SU-DHL-6 (cell line): Measurements from ENCODE around the gene UBE2E3.

Experiments
- EZH2phosphoT487 ChIP-seq: fragments of 200-600 bp; sonication (generic), shearing (Covaris generic); conservative IDR thresholded peaks from 2 replicates; pipeline ENCODE4 v1.6.1; 2018; ENCODE audit warnings: mild to moderate bottlenecking, antibody characterized with exemption, low read length, moderate library complexity, mixed read lengths
- TF ChIP-seq, protein P1 (sequence below): fragments of 200-600 bp; sonication (generic); IDR thresholded peaks from one replicate; pipeline ENCODE4 v1.5.1; 2017; ENCODE audit warnings: antibody characterized with exemption, mild to moderate bottlenecking, low read length, moderate library complexity; ENCODE audit not compliant: insufficient read depth, poor library complexity, severe bottlenecking

DNA sequence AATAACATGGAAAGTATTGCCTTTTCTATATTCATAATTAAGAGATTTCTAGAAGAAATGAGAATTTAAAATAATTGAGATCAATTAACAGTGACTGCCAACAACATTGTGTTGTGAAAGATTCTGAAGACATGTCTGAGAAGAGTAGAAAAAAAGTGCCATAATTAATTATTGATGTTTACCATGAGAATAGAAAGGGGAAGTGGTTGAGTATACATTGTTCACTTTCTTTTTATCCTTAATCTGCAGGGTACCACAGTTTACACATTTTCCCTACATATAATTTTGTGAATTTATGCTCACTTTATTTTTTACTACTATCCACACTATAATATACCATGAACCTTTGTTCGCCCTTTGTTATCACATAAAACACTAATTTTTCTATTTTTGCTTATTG lies 47.1 kb upstream of the UBE2E3 start:
- TF ChIP-seq, protein P1, sequence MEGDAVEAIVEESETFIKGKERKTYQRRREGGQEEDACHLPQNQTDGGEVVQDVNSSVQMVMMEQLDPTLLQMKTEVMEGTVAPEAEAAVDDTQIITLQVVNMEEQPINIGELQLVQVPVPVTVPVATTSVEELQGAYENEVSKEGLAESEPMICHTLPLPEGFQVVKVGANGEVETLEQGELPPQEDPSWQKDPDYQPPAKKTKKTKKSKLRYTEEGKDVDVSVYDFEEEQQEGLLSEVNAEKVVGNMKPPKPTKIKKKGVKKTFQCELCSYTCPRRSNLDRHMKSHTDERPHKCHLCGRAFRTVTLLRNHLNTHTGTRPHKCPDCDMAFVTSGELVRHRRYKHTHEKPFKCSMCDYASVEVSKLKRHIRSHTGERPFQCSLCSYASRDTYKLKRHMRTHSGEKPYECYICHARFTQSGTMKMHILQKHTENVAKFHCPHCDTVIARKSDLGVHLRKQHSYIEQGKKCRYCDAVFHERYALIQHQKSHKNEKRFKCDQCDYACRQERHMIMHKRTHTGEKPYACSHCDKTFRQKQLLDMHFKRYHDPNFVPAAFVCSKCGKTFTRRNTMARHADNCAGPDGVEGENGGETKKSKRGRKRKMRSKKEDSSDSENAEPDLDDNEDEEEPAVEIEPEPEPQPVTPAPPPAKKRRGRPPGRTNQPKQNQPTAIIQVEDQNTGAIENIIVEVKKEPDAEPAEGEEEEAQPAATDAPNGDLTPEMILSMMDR = no peak
- TF ChIP-seq EZH2phosphoT487 = no peak
